ENCODE results near the gene METTL21C.

Gene METTL21C

GRCh38 chr13:102694937-102695336 lies at the start of gene METTL21C:
TSS of gene METTL21C (minus strand) at chr13:102695044. CDS start at chr13:102694498, 546 bp downstream.
- DNase-seq: no peak

- no peak for DNase-seq
These were observed 47.7 kb upstream of the METTL21C start for GRCh38 chr13:102742506-102742905.

GRCh38 chr13:102742101-102742500 lies 47.3 kb upstream of the METTL21C start:
- DNase-seq: no peak

GRCh38 chr13:102729560-102730270 lies 34.9 kb upstream of the METTL21C start:
- no peak for DNase-seq

- no peak for DNase-seq
These were observed 31.6 kb upstream of the METTL21C start for GRCh38 chr13:102726430-102726829.

GRCh38 chr13:102724923-102725322 lies 30.1 kb upstream of the METTL21C start:
- DNase-seq: no peak

GRCh38 chr13:102721800-102722231 lies 27.0 kb upstream of the METTL21C start:
- DNase-seq: no peak

GRCh38 chr13:102718746-102719145 lies 23.9 kb upstream of the METTL21C start:
- no peak for DNase-seq

- DNase-seq: no peak
These were observed 20.6 kb upstream of the METTL21C start for GRCh38 chr13:102715447-102715846.

- DNase-seq: no peak
These were observed 15.4 kb upstream of the METTL21C start for GRCh38 chr13:102710261-102710679.

GRCh38 chr13:102709536-102709935 lies 14.7 kb upstream of the METTL21C start:
- DNase-seq: no peak

GRCh38 chr13:102708991-102709390 lies 14.1 kb upstream of the METTL21C start:
- no peak for DNase-seq

- no peak for DNase-seq
These were observed 13.4 kb upstream of the METTL21C start for GRCh38 chr13:102708211-102708610.

- peak; percentile 12 for DNase-seq
These were observed 12.6 kb upstream of the METTL21C start for GRCh38 chr13:102707467-102707866.

GRCh38 chr13:102704238-102705058 lies 9.6 kb upstream of the METTL21C start:
- DNase-seq: no peak

- DNase-seq: no peak
These were observed 8.8 kb upstream of the METTL21C start for GRCh38 chr13:102703726-102704035.

GRCh38 chr13:102702965-102703725 lies 8.3 kb upstream of the METTL21C start:
- DNase-seq: no peak

GRCh38 chr13:102701331-102701730 lies 6.5 kb upstream of the METTL21C start:
- DNase-seq: no peak

GRCh38 chr13:102700088-102701031 lies 5.5 kb upstream of the METTL21C start:
- no peak for DNase-seq

- DNase-seq: no peak
These were observed 4.7 kb upstream of the METTL21C start for GRCh38 chr13:102699504-102699903.

- DNase-seq: no peak
These were observed 3.8 kb upstream of the METTL21C start for GRCh38 chr13:102698649-102698980.

GRCh38 chr13:102697929-102698648 lies 3.2 kb upstream of the METTL21C start:
- no peak for DNase-seq
